T-helper 2 cell treated with Interferon-gamma antibody and Interleukin-4, amounts not matched to agents 100 ng/mL and 5 ng/mL, for 36 hours (primary cell): ENCODE measurements around the gene GALNT10. TPM values are rescaled to one million over a fixed set of nuclear protein-coding genes. Genes with fewer than 3 reads are reported as not detected.

Experiments used
- intact Hi-C: fragments of 100-400 bp; cut with micrococcal nuclease; formaldehyde crosslinking; loops from one replicate; pipeline ENCODE4 v1.15.1; 2023
- total RNA-seq: library from RNA; stranded (reverse); gene quantifications from 2 replicates; pipeline ENCODE4 v1.2.3, GENCODE V29; 2022

Gene GALNT10
- total RNA-seq, 1 donor from 2014 or later, result 38.4 TPM

DNA sequence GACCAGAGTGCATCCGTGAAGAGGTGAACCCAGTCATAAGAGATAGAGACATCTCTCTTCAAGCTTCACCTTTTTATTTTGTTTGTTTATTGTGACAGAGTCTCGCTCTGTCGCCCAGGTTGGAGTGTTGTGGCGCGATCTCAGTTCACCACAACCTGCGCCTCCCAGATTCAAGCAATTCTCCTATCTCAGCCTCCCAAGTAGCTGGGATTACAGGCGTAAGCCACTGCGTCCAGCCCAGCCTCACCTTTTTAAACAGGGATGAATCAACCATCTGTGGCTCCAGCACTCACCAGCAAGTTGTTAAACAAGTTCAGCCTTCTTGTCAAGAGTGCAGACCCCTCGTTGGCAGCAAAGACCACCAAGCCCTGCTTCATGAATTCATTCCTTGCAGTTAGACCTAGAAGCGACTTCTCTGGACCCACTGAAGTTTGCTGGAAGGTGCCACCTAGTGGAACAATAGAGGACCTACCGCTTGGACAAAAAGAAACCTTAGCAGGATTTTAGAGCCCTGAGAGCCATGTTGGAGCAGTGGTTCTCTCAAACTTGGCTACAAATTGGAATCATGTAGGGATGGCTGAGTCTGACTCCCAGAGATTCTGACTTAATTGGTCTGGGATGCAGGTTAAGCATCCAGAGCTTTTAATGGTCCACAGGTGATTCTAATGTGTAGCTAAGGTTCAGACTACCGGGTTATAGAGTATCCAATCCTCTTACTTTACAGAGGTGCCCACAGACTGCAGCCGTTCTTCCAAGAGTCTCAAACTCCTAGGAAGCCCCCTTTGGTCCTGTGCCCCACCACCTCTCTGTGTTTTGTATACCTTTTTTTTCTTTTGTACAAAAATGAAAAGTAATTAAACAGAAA lies 10.5 kb upstream of the GALNT10 start:
- intact Hi-C loops, result loop anchor here (1.0 kb wide), 4 partner anchors 9 to 225 kb away; no protein-coding TSS in a partner anchor

DNA sequence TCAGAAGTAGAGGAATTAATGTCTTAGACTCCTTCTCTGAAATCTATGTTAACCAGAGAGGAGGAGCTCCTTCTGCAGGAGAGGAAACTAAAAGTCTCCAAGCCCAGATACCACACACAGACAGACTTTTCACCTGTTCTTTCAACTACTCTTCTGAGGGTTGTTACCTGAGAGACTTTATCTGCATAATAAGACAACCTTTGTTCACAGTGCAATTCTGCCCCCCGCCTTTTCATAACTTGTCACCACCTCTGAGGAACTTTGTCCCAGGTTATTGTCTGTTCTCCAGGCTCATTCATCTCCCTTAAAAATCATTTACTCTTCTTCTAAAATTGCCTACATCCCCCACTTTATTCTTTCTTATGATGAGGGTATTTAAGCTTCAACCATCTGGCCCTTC lies 9.4 kb upstream of the GALNT10 start:
- intact Hi-C loops, result no loop called here

DNA sequence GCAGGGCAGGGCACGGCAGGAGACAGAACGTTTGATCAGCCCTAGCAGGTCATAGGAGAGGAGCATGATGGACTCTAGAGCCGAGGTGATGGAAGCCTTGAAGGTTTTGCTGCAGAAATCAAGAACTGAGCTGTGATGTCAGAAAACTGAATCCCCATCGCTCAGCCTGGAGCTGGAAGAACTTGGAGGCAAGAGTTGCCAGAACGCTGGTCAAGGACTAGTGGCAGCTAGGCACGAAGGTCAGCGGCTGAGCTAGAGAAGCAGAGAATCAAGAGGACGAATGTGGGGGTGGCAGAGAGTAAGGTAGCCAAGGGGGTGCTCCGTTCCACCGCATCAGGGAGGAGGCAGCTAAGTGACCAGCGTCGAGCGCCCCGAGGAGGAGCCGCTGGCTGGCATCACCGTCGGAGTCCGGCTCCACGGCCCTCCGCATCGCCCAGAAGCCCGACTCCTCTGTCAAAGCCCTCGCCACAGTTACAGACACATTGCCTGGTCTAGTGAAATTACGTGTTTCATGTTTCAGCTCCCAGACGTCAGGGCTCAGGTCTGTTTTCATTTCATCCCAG lies 1.2 kb upstream of the GALNT10 start:
- intact Hi-C loops, result loop anchor here (1.0 kb wide), 1 partner anchor 9 kb away; no protein-coding TSS in a partner anchor

DNA sequence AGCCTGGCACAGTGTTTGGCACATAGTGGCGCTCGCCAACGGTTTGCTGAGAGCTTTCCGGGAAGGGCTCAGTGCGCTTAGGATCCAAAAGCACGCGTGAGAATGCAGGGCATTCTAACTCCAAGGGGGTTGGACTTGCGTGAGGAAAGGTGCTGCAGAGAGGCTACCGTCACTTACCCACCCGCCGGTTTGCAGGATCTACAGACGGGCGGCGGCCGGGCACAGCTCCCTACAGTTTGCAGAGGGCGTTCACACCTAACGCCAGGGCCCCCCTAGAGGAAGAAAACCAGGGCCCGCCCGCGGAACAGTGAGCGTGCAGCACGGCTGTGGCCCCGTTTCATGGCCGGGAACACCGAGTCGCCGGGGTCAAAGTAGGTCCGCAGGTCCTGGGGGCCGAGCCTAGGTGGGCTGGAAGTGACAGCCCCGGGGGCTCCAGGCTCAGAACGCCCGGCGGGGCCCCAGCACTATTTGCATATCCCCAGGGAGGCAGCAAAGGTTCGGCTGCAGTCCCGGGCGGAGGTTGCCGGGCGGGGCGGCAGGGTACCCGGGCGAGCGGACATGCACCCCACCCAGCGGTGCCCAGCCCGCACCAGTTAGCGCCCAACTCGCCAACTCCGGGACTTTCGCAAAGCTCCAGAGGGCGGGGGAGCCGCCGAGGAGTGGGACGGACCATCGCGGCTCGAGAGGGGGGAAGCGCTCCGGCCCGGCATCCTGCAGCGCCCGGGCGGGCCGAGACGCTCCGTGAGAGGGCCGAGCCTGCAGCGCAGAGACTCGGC lies 526 bp upstream of the GALNT10 start:
- intact Hi-C loops, result loop anchor here (1.0 to 10.0 kb wide), 11 partner anchors 8 to 1663 kb away; partner anchors contain the start of genes CNOT8, FAM114A2, LARP1 and MFAP3

DNA sequence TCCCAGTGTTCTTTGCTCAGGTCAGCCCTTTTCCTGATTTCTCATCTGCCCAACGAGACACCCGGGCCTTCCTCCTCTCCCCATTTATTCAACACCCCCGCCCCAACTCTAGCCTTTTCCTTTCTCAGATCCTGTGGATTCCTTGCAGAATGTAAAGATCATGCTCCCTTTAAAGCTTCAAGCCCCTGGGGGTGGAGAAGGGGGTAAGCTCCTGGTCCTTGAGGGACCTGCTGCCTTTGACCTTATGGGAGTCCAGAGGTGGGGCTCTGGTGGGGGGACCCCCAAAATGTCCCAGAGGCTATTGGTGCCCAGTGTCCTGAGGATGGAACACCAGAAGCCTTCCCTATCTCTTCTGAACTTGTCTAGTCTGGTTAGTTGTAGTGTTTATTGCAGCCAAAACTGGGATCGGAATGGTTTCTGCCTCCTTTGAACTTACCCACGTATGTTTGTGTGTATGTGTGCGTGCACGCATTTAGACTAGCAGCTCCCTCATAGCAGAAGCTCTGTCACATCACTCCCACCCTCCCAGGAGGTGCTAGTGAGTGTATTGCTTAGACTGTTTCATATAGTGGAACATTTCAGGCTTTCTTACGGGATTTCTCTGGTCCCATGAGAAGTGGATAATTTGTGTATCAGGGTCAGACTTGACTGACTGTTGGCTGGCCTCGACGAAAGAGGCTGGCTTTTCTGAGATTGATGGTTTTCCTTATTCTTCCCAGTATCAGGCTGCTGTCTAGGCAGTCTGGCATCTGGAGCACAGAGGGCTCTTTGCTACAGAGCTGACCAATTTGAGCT lies 1.1 kb downstream of the GALNT10 start:
- intact Hi-C loops, result loop anchor here (2.0 to 10.0 kb wide), 5 partner anchors 29 to 1664 kb away; partner anchors contain the start of genes LARP1 and MRPL22

DNA sequence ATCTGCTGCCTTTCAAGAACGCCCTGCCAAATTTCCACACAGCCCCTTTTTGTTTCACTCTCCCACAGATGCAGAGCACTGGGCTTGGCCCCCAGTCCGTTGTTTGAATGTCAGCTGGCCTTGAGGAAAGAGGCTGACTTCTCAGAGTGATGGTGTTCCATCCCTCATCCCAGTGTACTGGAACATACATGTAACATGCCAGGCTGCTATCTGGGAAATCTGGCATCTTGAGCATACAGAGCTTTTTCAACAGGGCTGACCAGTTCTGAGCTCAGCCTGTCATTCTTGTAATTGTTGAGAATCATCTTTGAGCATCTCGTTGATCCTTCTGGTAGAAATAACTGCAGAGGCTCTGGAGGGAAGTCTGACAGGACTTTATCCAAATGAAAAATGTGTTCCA lies 2.8 kb downstream of the GALNT10 start:
- intact Hi-C loops, result loop anchor here (5.0 to 10.0 kb wide), 3 partner anchors 562 to 1666 kb away; partner anchors contain the start of genes LARP1 and MRPL22

DNA sequence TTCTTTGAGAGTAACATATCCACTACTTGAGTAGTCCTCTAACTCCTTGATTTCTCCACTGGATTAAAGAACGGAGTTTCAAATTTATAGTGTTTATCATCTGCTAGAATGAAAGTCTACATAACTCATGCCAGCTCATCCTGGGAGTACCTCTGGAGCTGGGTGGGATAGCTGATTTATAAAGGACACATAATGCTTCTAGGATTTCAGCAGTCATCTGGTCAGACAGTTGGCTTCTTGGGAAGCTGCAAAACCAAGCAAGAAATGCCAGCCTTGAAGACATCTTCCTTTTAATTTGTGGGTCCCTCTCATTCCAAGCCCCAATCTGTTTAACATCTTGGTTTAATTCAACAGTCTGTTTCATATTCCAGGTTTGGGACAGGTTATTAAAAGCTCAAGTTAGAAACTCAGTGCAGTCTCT lies 3.2 kb downstream of the GALNT10 start:
- intact Hi-C loops, result loop anchor here (5.0 to 10.0 kb wide), 3 partner anchors 561 to 1666 kb away; partner anchors contain the start of genes LARP1 and MRPL22

DNA sequence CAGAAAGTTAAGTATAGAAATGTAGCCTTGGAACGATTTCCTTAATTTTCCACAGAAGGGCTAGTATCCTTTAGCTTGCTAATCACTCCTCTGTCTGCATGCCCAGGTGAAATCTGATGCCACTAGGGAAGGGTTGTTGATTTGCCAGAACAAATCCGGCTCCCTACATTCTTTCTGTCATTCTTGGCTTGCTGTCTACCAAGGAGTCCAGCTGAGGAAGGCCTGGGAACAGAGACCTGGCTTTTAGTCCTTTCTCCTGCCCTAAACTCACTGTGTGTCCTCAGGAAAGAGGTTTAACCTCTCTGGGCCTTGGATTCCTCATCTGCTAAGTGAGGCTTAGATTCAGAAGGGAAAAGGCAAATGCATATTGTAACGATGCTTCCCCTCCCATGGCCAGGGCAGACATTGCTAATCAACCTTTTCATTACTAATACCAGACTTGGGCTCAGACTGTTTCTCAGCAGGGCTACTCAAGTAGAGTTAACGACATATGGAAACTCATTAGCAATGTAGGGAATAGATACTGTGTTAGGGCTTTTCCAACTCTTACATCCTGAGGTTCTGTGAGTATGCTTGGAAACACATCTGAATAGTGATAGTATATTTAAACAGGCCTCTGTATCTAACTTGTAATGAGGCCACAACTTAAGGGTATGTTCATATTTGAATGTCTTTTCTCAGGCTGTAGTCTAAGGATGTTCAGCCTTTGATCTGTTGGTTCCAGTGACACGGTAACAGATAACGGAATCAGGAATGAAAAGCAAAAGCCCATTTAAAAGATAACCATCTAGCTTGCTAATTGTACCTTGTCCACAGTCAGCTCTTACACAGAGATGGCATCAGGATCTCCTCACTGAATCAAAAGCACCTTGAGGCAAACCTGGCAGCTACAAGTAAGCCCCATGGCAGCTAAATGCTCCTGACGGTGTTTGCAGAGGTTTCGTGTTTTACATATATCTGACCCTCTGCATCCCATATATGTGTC lies 4.1 kb downstream of the GALNT10 start:
- intact Hi-C loops, result loop anchor here (5.0 to 10.0 kb wide), 3 partner anchors 560 to 1667 kb away; partner anchors contain the start of genes LARP1 and MRPL22

DNA sequence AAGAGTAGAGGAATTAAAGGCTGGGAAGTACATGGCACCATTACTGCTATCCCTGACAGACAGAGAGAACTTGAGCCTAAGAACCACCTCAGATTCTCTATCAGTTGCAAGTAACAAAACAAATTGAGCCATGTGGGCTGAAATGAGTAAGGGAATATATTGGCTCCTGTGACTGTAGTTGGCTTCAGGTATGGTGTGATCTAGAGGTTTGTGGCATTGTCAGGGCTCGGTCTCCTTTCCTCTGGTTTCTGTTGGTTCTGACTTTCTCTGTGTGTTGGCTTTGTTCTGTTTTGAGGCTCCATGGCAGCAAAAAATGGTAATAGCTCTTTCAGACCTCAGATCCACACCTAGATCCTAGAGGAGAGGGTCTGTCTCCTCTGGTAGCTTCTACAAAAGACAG lies 5.7 kb downstream of the GALNT10 start:
- intact Hi-C loops, result loop anchor here (10.0 kb wide), 2 partner anchors 559 to 749 kb away; partner anchors contain the start of genes LARP1 and MRPL22

DNA sequence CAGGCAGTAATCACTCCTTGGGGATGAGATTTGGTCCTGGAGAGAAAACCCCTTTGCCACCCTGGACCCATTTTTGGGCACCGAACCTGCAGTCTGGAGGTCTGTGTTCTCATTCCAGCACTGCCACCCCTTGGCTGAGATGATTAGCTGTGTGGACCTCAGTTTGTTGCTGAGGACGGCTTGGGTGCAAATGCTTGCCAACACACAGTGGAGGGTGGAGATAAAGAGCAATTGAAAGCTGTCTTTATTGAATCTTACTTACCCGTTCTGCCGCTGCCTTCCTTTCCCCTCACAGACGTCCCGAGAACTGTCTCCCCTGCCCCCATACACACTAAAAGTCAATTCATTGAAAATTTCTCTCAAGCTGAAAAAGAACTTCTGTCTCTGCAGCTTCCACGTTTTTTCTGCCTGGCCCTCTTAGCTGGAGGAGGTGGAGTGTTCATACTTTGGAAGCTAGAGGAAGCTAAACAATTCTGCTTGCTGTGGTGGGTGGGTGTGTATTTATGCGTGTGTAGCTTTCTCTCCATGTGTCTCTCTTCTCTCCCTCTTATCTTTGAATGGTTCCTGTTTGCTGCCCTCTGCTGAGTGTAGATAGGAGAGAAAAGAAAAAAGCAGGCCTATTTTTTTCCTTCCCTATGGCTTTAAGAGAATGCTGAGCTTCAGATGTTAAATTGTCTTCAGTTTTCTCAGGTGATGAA lies 6.6 kb downstream of the GALNT10 start:
- intact Hi-C loops, result loop anchor here (1.0 to 10.0 kb wide), 3 partner anchors 125 to 748 kb away; partner anchors contain the start of genes LARP1 and MRPL22

DNA sequence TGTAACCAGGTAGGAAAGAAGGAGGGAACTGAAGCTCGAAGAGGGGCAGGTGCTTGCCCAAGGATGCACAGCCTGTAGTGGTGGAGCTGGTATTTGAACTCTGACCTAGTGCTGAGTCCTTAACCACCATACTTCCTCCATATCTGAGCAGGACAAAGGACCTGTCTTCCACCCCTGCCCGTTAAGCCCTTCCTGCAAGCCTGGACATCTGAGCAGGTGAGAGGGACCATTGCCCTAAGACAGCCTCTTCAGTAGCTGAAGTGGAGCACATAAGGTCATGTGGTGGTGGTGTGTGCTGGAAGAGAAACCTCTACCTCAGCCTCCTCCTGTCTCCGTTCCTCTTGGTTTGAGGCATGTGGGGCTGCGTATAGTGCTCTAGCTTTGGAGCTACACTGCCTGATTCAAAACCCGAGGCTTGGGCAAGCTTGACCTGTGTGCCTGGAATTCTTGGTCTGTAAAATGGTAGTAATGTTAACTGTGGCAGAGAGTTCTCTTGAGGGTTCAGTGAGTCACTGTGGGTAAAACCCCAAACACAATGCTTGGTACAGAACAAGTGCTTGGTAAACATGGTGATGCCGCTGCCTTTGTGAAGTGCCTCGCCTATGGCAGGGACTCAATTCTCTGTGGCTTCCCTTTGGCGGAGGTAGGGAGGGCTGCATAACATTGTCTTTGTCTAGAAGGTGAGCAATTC lies 7.4 kb downstream of the GALNT10 start:
- intact Hi-C loops, result loop anchor here (1.0 to 10.0 kb wide), 5 partner anchors 8 to 747 kb away; partner anchors contain the start of genes GALNT10, LARP1 and MRPL22

DNA sequence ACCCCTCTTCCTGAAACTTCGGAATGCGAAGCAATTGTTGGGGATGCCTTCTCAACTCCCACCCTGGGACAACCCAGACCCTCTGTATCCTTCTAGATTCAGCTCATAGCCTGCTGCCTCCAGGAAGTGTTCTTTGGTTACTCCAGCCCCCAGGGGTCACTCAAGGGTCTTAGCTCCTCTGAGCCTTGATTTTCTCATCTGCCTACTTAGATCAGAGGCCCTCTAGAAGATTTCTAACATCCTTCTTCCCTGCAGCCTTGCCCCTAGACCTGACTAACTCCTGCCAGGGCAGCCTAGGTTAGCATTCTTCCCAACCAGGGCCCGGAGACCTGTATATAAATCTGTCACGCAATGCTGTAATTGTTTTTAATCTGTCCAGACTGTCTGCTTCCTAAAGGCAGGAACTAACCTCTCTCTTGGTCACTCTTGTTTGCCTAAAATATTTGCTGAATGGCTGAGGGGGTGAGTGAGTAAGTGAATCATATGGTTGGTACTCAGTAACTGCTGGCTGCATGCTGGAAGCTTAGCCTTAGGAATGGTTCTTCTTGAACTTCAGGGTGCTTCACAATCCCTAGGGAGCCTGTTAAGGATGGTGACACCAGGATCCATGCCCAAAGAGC lies 8.2 kb downstream of the GALNT10 start:
- intact Hi-C loops, result loop anchor here (1.0 to 10.0 kb wide), 4 partner anchors 8 to 746 kb away; partner anchors contain the start of genes GALNT10, LARP1 and MRPL22

DNA sequence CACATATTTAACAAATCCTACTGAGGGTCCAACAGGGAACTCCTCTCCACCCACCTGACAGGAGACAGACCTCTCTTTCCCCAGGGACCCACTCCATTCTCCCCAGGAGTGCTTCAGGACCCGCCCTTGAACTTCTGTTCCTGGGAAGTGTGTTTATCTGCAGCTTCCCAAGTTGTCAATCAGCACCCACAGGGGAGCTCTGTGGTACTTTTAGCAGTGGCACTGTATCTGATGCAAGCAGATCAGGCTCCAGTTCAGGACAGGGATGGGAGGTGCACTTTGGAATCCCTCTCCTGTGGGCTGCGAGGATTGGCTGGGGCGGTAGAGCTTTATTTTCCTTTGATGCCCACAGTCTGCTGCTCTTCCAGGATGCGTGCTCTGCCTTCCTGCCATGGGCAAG lies 8.7 kb downstream of the GALNT10 start:
- intact Hi-C loops, result loop anchor here (10.0 kb wide), 2 partner anchors 556 to 746 kb away; partner anchors contain the start of genes LARP1 and MRPL22

DNA sequence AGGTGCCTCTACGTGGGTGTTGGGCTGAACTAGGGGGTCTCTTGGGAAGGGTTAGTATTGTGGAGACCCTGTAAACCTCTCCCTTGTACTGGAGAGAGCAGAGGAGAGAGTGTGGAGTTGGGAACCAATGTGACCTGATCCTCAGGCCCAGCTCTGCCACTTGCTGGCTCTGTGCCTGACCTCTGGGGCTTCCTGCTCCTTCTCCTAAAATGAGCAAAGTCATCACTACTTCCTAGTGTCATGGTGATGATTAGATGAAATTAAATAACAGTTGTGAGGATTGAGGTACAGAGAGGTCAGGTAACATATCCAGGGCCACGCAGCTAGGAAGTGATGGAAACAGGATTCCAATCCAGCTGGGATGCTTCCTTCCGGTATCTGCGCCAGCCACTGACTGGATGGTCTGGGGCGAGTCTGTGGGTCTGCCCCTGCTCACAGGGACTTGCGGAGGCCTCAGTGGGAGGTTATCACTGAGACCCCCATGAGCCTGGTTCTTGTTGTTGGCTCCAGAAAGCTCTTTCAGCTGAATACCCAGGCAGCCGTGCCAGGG lies 9.2 kb downstream of the GALNT10 start:
- intact Hi-C loops, result loop anchor here (10.0 kb wide), 2 partner anchors 555 to 745 kb away; partner anchors contain the start of genes LARP1 and MRPL22

DNA sequence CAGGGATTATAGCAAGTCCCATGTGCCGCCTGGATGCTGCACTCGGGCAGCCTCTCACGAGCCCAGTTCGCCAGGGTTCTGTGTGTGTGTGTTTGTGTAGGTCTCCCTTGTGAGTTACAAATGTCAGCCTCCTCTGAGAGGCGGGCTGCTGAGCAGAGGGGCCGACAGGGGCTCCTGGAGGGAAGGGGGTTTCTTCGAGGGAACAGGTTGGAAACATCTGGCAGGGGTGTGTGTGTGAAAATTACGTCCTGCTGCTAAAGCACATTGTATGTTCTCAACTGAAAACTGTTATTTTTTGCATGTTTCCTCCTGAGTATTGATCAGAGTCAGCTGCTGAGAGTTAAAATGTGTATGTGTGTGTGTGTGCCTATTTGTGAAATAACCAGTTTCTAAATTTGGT lies 9.7 kb downstream of the GALNT10 start:
- intact Hi-C loops, result no loop called here

DNA sequence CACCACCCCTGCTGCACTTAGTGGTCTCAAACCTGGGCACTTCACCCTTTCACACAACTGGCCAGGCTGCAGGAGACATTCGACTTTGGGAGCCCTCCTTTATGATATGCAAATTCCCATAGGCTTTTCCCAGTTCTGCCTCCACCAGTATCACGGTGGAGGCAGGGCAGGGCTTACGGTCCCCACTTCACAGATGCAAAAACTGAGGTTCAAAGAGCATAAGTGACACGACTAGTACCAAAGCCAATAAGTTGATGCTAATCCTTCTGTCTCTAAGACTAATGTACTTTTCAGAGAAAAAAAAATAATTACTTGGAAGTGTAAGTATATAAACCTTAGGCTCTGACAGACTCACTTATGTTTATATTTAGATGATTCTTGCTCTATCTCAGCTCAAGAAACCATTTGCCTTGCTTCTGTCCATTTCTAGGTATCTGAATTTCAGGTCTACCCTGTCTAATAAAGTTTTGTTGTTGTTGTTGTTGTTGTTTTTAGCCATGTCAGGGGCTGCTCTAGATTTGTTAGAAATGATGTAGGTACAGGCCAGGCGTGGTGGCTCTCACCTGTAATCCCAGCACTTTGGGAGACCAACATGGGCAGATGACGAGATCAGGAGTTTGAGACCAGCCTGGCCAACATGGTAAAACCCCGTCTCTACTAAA lies 10.7 kb downstream of the GALNT10 start:
- intact Hi-C loops, result no loop called here
